Measurements from ENCODE around the gene FGF7.
"Not testable (repeated sequence)": the region's sequence is repeated elsewhere in the genome, so short reads cannot be mapped to it uniquely, and the experiment has no call there.

Gene FGF7

GRCh38 chr15:49492830-49493229 is 69.8 kb downstream of the FGF7 start:
- DNase-seq (ENCODE audit: low read depth, low spot score): no peak

GRCh38 chr15:49494842-49495241 is 71.8 kb downstream of the FGF7 start:
- DNase-seq (ENCODE audit: low read depth, low spot score): no peak

DNA sequence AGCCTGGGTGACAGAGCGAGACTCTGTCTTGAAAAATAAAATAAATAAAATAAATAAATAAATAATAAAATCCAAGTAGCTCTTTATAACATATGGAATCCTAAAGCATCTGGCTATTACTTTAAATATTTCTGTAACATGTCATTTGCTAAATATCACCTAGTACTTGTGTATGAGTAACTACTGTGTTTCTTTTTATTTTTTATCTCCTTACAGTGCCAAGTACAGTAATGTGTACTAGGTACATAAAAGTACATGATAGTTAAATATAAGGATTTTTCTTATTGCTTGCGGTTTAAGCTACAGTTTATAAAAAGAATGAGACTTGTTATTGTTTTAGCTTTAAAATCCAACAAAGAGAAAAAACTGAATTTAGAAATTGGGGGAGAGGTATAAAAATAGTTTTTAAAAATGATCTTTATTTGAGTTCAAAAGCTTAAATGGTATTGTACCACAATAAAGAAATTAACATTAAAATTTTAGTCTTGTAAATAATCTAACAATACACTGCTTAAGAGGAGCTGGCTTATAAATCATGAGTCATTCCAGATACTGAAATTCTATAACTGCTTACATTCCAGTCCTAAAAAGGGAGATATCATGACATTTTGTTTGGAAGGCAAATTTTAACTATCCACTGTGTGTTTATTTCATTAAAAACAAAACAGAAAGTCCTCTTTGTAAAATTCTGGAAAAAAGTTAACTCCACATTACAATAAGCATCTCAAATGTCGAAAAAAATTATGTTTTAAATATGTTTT is 73.1 kb downstream of the FGF7 start:
- no peak for DNase-seq (ENCODE audit: low read depth, low spot score)

DNA sequence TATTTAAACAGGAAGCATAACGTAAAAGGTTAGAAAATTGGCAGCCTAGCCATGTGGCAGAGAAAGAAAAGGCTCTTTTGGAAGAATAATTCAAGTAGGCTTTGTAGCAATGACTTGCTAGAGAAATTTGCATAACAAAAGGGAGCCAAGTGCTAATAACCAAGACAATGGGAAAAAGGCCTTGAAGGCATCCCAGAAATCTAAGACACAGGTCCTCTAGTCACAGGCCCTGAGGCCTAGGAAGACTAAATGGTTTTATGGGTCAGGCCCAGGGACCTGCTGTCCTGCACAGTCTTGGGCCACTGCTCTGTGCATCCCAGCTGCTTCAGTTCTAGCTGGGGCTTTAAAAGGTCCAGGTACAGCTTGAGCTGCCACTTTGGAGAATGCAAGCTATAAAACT is 78.5 kb downstream of the FGF7 start:
- DNase-seq (ENCODE audit: low read depth, low spot score): no peak

GRCh38 chr15:49506341-49506740 is 83.3 kb downstream of the FGF7 start:
- no peak for DNase-seq (ENCODE audit: low read depth, low spot score)

GRCh38 chr15:49507261-49507660 is 84.2 kb downstream of the FGF7 start:
- DNase-seq (ENCODE audit: low read depth, low spot score): no peak

GRCh38 chr15:49512739-49513138 is 89.7 kb downstream of the FGF7 start:
- DNase-seq (ENCODE audit: low read depth, low spot score): not testable (repeated sequence)

GRCh38 chr15:49521802-49522201 is 98.8 kb downstream of the FGF7 start:
- no peak for DNase-seq (ENCODE audit: low read depth, low spot score)

- DNase-seq (ENCODE audit: low read depth, low spot score): no peak
Observed at GRCh38 chr15:49528289-49528688, 105.2 kb downstream of the FGF7 start.

DNA sequence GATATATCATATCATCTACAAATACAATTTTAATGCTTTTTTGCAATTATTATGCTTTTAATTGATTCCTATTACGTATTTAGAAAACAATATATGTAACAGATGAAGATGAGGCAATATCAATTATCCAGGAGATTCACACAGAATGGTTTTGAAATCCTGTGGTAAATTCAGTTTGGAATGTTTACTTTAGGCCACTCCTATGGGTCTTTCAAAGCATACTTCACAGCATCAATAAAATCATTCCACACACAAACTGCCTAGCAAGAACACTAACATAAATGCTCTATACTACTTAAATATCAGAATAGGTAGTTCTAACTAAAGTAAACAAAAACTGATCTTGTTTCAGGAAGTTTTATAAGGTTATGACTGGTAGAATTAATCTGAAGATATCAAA is 107.0 kb downstream of the FGF7 start:
- DNase-seq (ENCODE audit: low read depth, low spot score): no peak

Data from astrocyte of the hippocampus (primary cell).